WTC11 (cell line): ENCODE results near the gene GALNT4. TPM values are rescaled to one million over a fixed set of nuclear protein-coding genes. Genes with fewer than 3 reads are reported as not detected.

Experiments
- ATAC-seq: fragments of 200-7000 bp; cut with Tn5 transposase; 2 replicates; pipeline ENCODE4 v1.10.0; 2021; ENCODE audit warnings: mild to moderate bottlenecking, moderate library complexity
- CTCF ChIA-PET: fragments of 300-600 bp; sonication (Branson Sonifier 250); formaldehyde crosslinking; loops from one replicate; lab custom pipeline; 2021; ENCODE audit warnings: antibody characterized with exemption; lab: Charles Lee
- POLR2A ChIA-PET: fragments of 350-600 bp; sonication (Branson Sonifier 250); formaldehyde crosslinking; loops from one replicate; lab custom pipeline; 2021; ENCODE audit warnings: antibody characterized with exemption; lab: Charles Lee
- DNase-seq: peaks from one replicate; pipeline ENCODE4 v3.0.0; 2021; ENCODE audit warnings: low spot score
- H3K27ac Mint-ChIP-seq: 2 replicates; pipeline ENCODE4 v1.8.0; 2021; ENCODE audit warnings: mixed read lengths
- H3K27me3 Mint-ChIP-seq: 2 replicates; pipeline ENCODE4 v1.8.0; 2021; ENCODE audit warnings: low read depth, mild to moderate bottlenecking, moderate library complexity, mixed read lengths
- H3K36me3 Mint-ChIP-seq: 2 replicates; pipeline ENCODE4 v1.8.0; 2021; ENCODE audit warnings: mixed read lengths
- H3K4me1 Mint-ChIP-seq: 2 replicates; pipeline ENCODE4 v1.8.0; 2022; ENCODE audit warnings: mixed read lengths
- H3K4me3 Mint-ChIP-seq: 2 replicates; pipeline ENCODE4 v1.8.0; 2021; ENCODE audit warnings: mild to moderate bottlenecking, moderate library complexity, mixed read lengths
- H3K9me3 Mint-ChIP-seq: 2 replicates; pipeline ENCODE4 v1.8.0; 2021; ENCODE audit warnings: mixed read lengths
- AR ChIP-seq: fragments of 250-450 bp; sonication (Bioruptor Pico); IDR thresholded peaks from 2 replicates; pipeline ENCODE4 v1.9.0; 2021; ENCODE audit warnings: mild to moderate bottlenecking
- CTCF ChIP-seq: fragments of 200-600 bp; IDR thresholded peaks from 2 replicates; pipeline ENCODE4 v1.8.0; 2022; ENCODE audit warnings: antibody characterized with exemption
- FOXP1 ChIP-seq: sonication (generic); formaldehyde crosslinking; IDR thresholded peaks from 2 replicates; pipeline ENCODE4 v1.8.0; 2022; ENCODE audit warnings: missing genetic modification reagents, mild to moderate bottlenecking, moderate library complexity, borderline replicate concordance
- NFE2L1 ChIP-seq: sonication (generic); formaldehyde crosslinking; IDR thresholded peaks from 2 replicates; pipeline ENCODE4 v1.8.1; 2023; ENCODE audit warnings: missing genetic modification reagents
- OVOL2 ChIP-seq: fragments of 250-450 bp; sonication (Bioruptor Pico); IDR thresholded peaks from 2 replicates; pipeline ENCODE4 v1.9.0; 2021; ENCODE audit warnings: mild to moderate bottlenecking, borderline replicate concordance
- STAT6 ChIP-seq: sonication (generic); formaldehyde crosslinking; conservative IDR thresholded peaks from 2 replicates; pipeline ENCODE4 v1.8.1; 2023; ENCODE audit warnings: mild to moderate bottlenecking, low read depth, missing genetic modification reagents, moderate library complexity
- TCF7 ChIP-seq: sonication (generic); formaldehyde crosslinking; IDR thresholded peaks from 2 replicates; pipeline ENCODE4 v1.8.0; 2022; ENCODE audit warnings: mild to moderate bottlenecking, low read depth, missing genetic modification reagents, moderate library complexity
- ZNF232 ChIP-seq: sonication (generic); formaldehyde crosslinking; IDR thresholded peaks from 2 replicates; pipeline ENCODE4 v1.8.0; 2022; ENCODE audit warnings: mild to moderate bottlenecking, missing genetic modification reagents
- ZNF263 ChIP-seq: sonication (generic); formaldehyde crosslinking; IDR thresholded peaks from 2 replicates; pipeline ENCODE4 v1.8.1; 2022; ENCODE audit warnings: low read depth, mild to moderate bottlenecking, moderate library complexity, missing genetic modification reagents
- ZNF281 ChIP-seq: sonication (generic); formaldehyde crosslinking; IDR thresholded peaks from 2 replicates; pipeline ENCODE4 v1.8.0; 2023; ENCODE audit warnings: mild to moderate bottlenecking, missing genetic modification reagents
- ZNF416 ChIP-seq: fragments of 250-450 bp; sonication (Bioruptor Pico); IDR thresholded peaks from 2 replicates; pipeline ENCODE4 v1.9.0; 2021; ENCODE audit warnings: mild to moderate bottlenecking, inconsistent platforms
- total RNA-seq: library from RNA; stranded (reverse); gene quantifications from 3 replicates; pipeline ENCODE4 v1.2.3, GENCODE V29; 2021

GALNT4 gene
- total RNA-seq, 1 experiment from 2014 or later: 3.9 TPM

GRCh38 chr12:89544022-89544421, 19.4 kb upstream of the GALNT4 start:
- POLR2A ChIA-PET: no interaction called here
- ATAC-seq (no peak), DNase-seq (no peak)
- H3K27me3 Mint-ChIP-seq: no peaks in the 10 kb centered on the region
- no peak overlapping the region for H3K4me3 Mint-ChIP-seq
- H3K9me3 Mint-ChIP-seq: no peaks in the 10 kb centered on the region
- H3K27ac Mint-ChIP-seq: no peak overlapping the region
- H3K4me1 Mint-ChIP-seq: peaks cover 9% of the 10 kb centered on the region
- no peaks in the 10 kb centered on the region for H3K36me3 Mint-ChIP-seq
- TF ChIP-seq ZNF263 (CRISPR knock-in tag) (no peak), FOXP1 (CRISPR knock-in tag) (no peak), OVOL2 (CRISPR knock-in tag) (no peak)
- CTCF ChIA-PET: interaction anchor here (1.1 to 2.7 kb wide), 3 partner anchors 92 to 559 kb away, joined by 3 to 13 read pairs (median 3); no protein-coding TSS in a partner anchor

- peaks cover 9% of the 10 kb centered on the region for H3K4me1 Mint-ChIP-seq
- no peaks in the 10 kb centered on the region for H3K27me3 Mint-ChIP-seq
- DNase-seq (peak; percentile 70), ATAC-seq (peak; percentile 83)
- no peak overlapping the region for H3K4me3 Mint-ChIP-seq
- no peaks in the 10 kb centered on the region for H3K36me3 Mint-ChIP-seq
- no peaks in the 10 kb centered on the region for H3K9me3 Mint-ChIP-seq
- no peak for TF ChIP-seq STAT6 (CRISPR knock-in tag)
- TF ChIP-seq CTCF: peak; percentile 69
- TF ChIP-seq, all 79 proteins: peak for 1
- H3K27ac Mint-ChIP-seq: no peak overlapping the region
- CTCF ChIA-PET: interaction anchor here (0.8 to 2.7 kb wide), 6 partner anchors 66 to 621 kb away, joined by 3 to 13 read pairs (median 3); no protein-coding TSS in a partner anchor
- POLR2A ChIA-PET: no interaction called here
These were observed 18.5 kb upstream of the GALNT4 start for GRCh38 chr12:89542912-89543592.

- H3K27me3 Mint-ChIP-seq: 0 out of 2 replicates have a peak, but pooled peaks cover 2% of the 10 kb centered on the region
- H3K4me1 Mint-ChIP-seq: peaks cover 9% of the 10 kb centered on the region
- H3K27ac Mint-ChIP-seq: no peak overlapping the region; the same call in 1 of the 2 replicates
- H3K36me3 Mint-ChIP-seq: no peaks in the 10 kb centered on the region
- no peak for DNase-seq
- H3K4me3 Mint-ChIP-seq: no peak overlapping the region
- no peak for ATAC-seq
- ChIA-PET CTCF (interaction anchor here (0.9 to 1.5 kb wide), 4 partner anchors 197 to 622 kb away, joined by 3 to 4 read pairs (median 3); no protein-coding TSS in a partner anchor), POLR2A (no interaction called here)
- no peak for TF ChIP-seq NFE2L1 (CRISPR knock-in tag)
- TF ChIP-seq AR (CRISPR knock-in tag): no peak
- TF ChIP-seq ZNF281 (CRISPR knock-in tag): no peak
- no peak for TF ChIP-seq ZNF232 (CRISPR knock-in tag)
- TF ChIP-seq TCF7 (CRISPR knock-in tag): no peak
- TF ChIP-seq ZNF416: no peak
- no peaks in the 10 kb centered on the region for H3K9me3 Mint-ChIP-seq
These were observed 17.6 kb upstream of the GALNT4 start for GRCh38 chr12:89542236-89542635.
